HTERT RPE-1 (cell line): Measurements from ENCODE around the gene CNGB1.
"Not testable (repeated sequence)": the region's sequence is repeated elsewhere in the genome, so short reads cannot be mapped to it uniquely, and the experiment has no call there.

Source experiments
- in situ Hi-C: fragments of 300-500 bp; cut with MboI; formaldehyde crosslinking; loops from 4 replicates; pipeline ENCODE4 v1.14.3; 2020; ENCODE audit warnings: low sequenced_read_pairs

Gene CNGB1

GRCh38 chr16:57912529-57913260 is 58.2 kb downstream of the CNGB1 start:
- in situ Hi-C loops, result no loop called here

GRCh38 chr16:57911743-57912142 is 59.2 kb downstream of the CNGB1 start:
- in situ Hi-C loops, result no loop called here

GRCh38 chr16:57910696-57911095 is 60.2 kb downstream of the CNGB1 start:
- in situ Hi-C loops, result no loop called here

DNA sequence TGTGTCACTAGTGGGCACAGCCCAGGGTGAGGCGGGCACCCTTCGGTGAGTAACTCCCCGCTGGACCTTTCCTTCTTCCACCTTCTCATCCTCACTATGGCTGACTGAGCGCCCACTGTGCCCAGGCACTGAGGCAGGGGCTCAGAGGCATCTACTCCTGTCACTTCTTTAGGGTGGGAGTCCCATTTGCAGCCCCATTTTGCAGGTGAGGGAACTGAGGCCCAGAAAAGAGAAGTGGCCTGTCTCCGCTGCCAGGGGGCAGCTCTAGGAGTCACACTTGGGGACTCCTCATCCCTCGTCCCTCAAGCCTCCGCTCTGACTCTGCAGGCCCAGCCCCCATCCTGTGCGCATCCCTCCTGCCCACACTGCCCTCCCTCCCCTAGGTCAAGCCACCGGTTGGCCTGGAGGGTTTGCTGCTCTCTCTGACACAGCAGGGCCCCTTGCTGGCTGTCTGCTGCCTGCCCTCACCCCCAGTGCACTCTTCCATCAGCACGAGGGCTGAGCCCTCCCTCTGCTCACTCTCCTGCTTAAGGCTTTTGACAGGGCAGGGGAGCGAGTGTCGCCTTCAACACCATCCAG is 62.4 kb downstream of the CNGB1 start:
- in situ Hi-C loops, result no loop called here

DNA sequence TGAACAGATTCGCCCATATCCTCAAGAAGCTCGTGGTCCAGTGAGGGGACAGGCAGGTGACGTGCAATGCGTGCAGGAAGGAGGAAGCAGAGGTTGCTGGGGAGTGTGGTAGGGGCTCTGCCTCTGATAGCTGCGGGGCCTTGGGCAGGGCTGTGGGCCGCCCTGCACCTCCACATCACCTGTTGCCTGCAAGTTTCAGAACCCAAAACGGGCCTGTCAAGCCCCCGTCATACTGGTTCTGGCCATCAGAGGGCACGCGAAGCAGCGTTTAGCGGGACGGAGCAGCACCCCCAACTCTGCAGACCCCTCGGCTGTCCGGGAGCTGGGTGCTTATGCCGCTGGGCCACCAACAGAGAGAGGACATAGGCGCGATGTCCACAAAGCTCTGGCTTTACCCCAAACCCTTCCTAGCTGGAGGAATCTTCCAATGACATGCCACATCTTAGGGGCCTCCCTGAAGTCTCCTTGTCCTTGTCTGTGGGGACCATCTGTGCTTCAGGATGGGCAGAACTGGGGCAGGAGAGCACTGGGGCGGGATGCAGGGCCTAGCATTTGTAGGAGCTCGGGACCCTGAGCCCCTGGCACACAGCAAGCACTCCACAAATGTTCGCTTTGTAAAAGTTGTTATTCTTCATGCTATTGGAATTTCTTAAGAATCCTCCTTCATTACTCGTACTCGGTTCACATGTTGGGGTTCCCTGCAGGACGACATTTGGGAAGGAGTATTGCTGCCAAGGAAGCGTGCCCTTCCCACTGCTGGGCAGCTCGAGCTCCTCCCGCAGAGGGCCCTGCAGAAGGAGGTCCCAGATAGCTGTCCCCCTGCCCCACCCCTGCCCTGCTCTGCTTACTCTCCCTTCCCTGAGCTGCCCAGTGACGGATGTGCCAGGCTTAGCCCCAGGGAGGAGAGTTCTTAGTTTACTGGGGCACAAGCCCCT is 64.3 kb downstream of the CNGB1 start:
- in situ Hi-C loops, result no loop called here

DNA sequence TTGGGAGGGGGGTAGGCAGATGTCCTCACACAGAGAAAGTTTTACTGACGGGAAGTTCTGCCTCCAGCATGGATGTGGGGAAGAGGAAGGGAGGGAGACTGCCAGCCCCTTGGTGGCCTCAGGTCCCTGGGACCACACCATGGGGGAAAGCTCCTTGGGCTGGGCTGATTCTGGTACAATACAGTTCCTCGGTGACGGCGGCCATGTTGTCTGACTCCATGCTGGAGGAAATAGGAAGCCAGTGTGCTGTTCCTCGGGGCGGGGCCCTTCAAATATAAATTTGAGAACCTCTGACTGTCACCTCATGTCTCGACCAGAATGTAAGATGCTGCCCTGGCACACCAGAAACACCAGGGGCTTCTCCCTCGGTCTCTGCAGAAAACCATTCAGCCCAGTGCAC is 66.8 kb downstream of the CNGB1 start:
- in situ Hi-C loops, result no loop called here

DNA sequence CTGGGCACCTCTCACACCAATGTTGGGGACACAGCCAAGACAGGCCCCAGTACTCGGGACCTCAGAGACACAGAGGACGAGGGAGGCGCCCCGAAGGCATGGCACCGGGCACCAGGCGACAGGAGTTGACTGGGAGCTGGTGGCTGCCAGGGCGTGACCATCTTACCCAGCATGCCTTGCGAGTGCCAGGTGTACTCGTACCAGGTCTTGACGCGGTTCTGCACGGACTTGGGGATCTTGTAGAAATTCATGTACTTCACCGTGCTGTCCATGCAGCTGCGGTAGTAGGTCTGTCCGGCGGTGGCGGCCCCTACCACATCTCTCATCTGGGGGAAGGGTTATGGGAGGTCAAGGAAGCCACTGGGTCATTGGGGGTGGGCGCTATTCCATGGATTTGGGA is 67.3 kb downstream of the CNGB1 start:
- in situ Hi-C loops, result no loop called here

- in situ Hi-C loops, result no loop called here
Observed at GRCh38 chr16:57901480-57902069, 69.4 kb downstream of the CNGB1 start.

DNA sequence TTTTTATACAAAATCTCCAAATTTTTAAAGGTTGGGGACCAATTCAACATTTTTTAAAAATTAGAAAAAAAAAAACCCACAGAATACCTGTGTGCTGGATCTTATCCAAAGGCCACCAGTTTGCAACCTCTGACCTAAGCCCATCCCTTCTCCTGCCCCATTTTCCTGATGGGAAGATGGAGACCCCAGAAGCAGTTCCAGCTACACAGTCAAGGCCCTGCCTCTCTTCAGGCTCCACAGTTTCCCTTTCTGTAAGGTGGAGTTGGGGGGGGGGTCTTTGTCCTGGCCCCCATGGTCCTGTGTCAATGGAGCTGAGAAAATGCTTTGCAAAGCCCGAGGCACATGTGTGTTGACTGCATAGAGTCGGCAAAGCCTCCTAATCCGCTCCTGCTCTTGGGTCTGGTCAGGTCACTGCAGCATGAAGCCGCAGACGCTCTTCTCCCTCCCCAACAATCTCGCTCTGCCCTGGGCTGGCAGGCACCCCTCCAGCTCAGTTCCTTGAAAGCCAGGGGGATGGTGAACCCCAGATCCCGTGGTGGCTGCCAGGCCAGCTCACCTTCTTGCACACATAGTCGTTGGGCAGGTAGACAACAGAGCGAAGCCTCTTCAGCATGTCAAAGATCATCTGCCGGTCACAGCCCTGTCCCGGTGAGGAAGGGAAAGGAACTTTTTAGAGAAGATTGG is 70.0 kb downstream of the CNGB1 start:
- in situ Hi-C loops, result no loop called here

DNA sequence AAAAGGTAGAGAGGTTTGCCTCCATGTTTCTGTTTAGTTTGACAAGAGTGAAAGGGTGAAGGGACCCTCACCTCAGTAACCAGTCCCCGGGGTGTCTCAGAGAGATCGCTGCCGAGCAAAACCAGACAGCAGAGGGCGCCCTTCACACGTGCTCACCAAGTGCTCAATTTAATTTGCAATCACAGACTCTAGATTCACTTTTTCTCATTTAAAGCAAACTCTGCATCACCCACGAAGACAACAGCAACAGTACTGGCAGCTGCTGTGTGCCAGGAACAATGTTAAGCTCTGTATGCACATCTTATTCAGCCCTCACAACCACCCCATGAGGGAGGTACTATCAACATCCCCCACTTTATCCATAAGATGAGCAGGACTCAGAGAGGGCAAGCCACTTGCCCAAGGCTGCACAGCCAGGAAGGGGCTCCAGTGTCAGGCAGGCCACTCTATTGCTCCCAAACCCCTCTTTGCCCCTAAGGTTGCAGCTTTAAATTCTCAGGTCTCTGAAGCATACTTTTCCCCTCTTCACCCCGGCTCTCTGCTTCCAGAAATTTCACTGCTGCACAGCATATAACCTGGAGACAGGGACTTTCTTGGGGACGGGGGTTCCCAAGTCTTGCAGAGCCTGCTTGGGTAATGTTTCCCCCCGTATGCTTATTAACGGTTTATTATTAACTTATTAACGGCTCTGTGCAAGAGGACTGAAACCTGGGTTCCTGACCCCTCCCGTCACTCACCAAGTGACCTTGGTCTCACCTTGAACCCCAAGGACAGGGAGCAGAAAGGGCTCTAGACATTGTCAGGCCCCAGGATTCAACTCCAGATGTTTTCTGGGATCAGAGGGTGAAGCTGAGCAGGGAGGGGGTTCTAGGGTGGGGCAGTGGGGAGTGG is 70.9 kb downstream of the CNGB1 start:
- in situ Hi-C loops, result no loop called here

GRCh38 chr16:57898961-57899360 is 72.0 kb downstream of the CNGB1 start:
- in situ Hi-C loops, result no loop called here

GRCh38 chr16:57897996-57898395 is 72.9 kb downstream of the CNGB1 start:
- in situ Hi-C loops, result no loop called here

DNA sequence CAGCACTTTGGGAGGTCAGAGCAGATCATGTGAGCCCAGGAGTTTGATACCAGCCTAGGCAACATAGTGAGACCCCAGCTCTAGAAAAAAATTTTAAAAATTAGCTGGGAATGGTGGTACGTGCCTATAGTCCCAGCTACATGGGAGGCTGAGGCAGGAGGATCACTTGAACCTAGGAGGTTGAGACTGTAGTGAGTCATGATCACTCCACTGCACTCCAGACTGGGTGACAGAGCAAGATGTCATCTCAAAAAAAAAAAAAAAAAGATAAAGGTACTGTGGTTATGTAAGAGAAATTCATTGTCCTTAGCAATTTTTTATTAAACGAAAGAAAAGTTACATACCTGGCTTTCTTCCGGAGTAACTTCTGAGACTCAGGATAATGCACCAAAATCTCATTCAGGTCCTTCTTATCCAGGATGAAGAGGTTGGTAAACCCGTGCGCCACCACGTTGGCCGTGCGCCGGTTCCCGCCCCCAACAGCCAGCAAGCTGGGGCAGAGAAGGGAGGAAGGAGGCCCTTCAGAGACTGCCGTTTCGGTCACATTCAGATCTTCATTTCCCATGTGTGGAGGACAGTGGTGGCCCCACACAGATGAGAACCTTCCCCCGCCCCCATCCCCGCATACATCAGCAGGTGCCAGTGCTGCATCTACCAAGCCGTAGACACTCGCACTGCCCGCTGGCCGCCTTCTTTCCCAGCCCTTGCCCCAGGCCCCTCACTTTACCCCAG is 73.7 kb downstream of the CNGB1 start:
- in situ Hi-C loops, result no loop called here

GRCh38 chr16:57895081-57895547 is 75.8 kb downstream of the CNGB1 start:
- in situ Hi-C loops, result not testable (repeated sequence)

- in situ Hi-C loops, result no loop called here
Observed at GRCh38 chr16:57894390-57895080, 76.4 kb downstream of the CNGB1 start.

- in situ Hi-C loops, result no loop called here
Observed at GRCh38 chr16:57893559-57894389, 77.2 kb downstream of the CNGB1 start.

- in situ Hi-C loops, result no loop called here
Observed at GRCh38 chr16:57893217-57893558, 77.7 kb downstream of the CNGB1 start.
